Thyroid gland (tissue), 4 donors: ENCODE data around the gene ZP3. TPM values are rescaled to one million over a fixed set of nuclear protein-coding genes. Genes with fewer than 3 reads are reported as not detected.

Source experiments
- DNase-seq, 2 donors: peaks; one replicate each; pipeline ENCODE4 v3.0.0-alpha.2; 2019
- H3K27ac ChIP-seq, 3 donors: fragments of 200-600 bp; sonication (generic); 1 replicate in 2 of 3; 2 replicates in 1 of 3; pipeline ENCODE4 v1.5.1; 2016 to 2019; ENCODE audit warnings: mild to moderate bottlenecking in 1 of 3, moderate library complexity in 1 of 3
- H3K27me3 ChIP-seq: fragments of 200-600 bp; sonication (generic); one replicate; pipeline ENCODE4 v1.5.1; 2019
- H3K36me3 ChIP-seq, 2 donors: fragments of 200-600 bp; sonication (generic); one replicate each; pipeline ENCODE4 v1.5.1; 2016 to 2019
- H3K4me1 ChIP-seq, 2 donors: fragments of 200-600 bp; sonication (generic); one replicate each; pipeline ENCODE4 v1.5.1; 2017 to 2019
- H3K4me3 ChIP-seq, 3 donors: fragments of 200-600 bp; sonication (generic); replicated peaks in 1 of 3; 1 replicate in 2 of 3; 2 replicates in 1 of 3; pipeline ENCODE4 v1.5.1; 2016; ENCODE audit warnings: mild to moderate bottlenecking in 1 of 3
- H3K9me3 ChIP-seq: fragments of 200-600 bp; sonication (generic); one replicate; pipeline ENCODE4 v1.5.1; 2017
- POLR2A ChIP-seq, 2 donors: fragments of 450-650 bp; IDR thresholded peaks; one replicate each; pipeline ENCODE4 v1.6.1; 2017; ENCODE audit warnings: antibody characterized with exemption in 2 of 2, mild to moderate bottlenecking in 2 of 2, moderate library complexity in 1 of 2
- WGBS, 2 donors: methylation state at CpG; one replicate each; pipeline ENCODE4 v1.1.5; 2017; 5-methylcytosine and 5-hydroxymethylcytosine counted together
- intact Hi-C: fragments of 100-400 bp; cut with DNase I; formaldehyde crosslinking; loops from one replicate; pipeline ENCODE4 v1.15.1; 2023
- total RNA-seq, 4 donors: library from RNA; depleted of rRNA; stranded (reverse); fragments of >200 nt; gene quantifications; one replicate each; pipeline ENCODE4 v1.2.3, GENCODE V29; 2016
- TF ChIP-seq, protein P1 (sequence below), 6 experiments: fragments of 200-600 bp in 3 of 6; fragments of 450-650 bp in 3 of 6; sonication (generic) in 3 of 6; IDR thresholded peaks; one replicate each; pipeline ENCODE4 v1.5.1; 2016 to 2019; ENCODE audit warnings: antibody characterized with exemption in 6 of 6, mild to moderate bottlenecking in 2 of 6, inconsistent platforms in 1 of 6, moderate library complexity in 1 of 6

ZP3 gene
- total RNA-seq = 1 to 10 TPM in 1 of 4 donors, under 1 TPM in 2, not detected in 1; 0.39 to 1.0 (median 0.94) TPM

DNA sequence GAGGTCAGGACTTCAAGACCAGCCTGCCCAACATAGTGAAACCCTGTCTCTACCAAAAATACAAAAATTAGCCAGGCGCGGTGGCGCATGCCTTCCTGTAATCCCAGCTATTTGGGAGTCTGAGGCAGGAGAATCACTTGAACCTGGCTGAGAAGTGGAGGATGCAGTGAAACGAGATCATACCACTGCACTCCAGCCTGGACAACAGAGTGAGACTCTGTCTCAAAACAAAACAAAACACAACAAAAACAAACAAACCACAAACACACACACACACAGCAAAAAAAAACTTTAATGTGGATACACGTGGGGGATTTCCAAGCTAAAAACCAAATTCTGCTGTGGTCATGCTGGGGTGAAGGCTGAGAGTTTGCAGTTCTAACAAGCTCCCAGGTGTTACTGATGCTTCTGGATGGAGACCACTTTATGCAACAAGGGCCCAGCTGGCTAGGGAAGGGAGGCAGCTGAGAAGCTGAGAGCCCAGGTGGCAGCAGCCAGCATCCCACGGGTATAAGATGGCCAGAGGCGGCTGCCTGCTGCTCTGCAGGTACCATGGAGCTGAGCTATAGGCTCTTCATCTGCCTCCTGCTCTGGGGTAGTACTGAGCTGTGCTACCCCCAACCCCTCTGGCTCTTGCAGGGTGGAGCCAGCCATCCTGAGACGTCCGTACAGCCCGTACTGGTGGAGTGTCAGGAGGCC is at the start of gene ZP3:
Gene ZP3, plus strand, starts transcription at position 538 of the 699 bp plus-strand sequence. Its CDS starts 15 bp downstream, at position 553.
- intact Hi-C loops = no loop called here
- WGBS, 2 donors = 83 to 85% methylated on average over 8 to 10 of the region's 10 CpGs

DNA sequence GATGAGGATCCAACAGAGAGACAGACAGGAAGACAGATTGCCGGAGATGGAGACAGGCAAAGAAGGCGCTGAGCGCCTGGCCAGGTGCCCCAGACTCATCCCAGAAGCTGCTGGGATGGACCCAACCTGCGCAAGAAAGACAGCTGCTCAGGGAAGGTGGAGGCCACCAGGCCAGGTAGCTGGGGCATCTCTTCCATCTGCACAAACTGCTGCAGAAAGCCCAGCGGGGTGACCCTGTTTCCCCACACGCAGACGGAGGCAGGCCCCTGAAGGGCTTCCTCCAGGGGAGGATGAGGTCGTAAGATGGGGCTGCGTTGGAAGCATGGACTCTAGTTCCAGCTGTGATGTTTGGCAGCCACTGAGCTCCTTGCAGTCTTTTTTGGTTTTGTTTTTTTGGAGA is 49.5 kb upstream of the ZP3 start:
- Histone ChIP-seq H3K4me1 (peaks cover 15 to 25% of the 10 kb centered on the region in 2 donors), H3K27me3 (no peaks in the 10 kb centered on the region), H3K4me3 (no peak overlapping the region), H3K36me3 (no peaks in the 10 kb centered on the region), H3K27ac (no peak overlapping the region), H3K9me3 (no peaks in the 10 kb centered on the region)
- TF ChIP-seq, protein P1, sequence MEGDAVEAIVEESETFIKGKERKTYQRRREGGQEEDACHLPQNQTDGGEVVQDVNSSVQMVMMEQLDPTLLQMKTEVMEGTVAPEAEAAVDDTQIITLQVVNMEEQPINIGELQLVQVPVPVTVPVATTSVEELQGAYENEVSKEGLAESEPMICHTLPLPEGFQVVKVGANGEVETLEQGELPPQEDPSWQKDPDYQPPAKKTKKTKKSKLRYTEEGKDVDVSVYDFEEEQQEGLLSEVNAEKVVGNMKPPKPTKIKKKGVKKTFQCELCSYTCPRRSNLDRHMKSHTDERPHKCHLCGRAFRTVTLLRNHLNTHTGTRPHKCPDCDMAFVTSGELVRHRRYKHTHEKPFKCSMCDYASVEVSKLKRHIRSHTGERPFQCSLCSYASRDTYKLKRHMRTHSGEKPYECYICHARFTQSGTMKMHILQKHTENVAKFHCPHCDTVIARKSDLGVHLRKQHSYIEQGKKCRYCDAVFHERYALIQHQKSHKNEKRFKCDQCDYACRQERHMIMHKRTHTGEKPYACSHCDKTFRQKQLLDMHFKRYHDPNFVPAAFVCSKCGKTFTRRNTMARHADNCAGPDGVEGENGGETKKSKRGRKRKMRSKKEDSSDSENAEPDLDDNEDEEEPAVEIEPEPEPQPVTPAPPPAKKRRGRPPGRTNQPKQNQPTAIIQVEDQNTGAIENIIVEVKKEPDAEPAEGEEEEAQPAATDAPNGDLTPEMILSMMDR (IDR thresholded peaks at IDR 0.05) = no peak
- TF ChIP-seq POLR2A (IDR thresholded peaks at IDR 0.05) = no peak
- intact Hi-C loops = no loop called here
- 88 to 90% methylated on average over 9 of the region's 9 CpGs for WGBS, 2 donors
- no peak for DNase-seq

More for the DNA sequence above, at the start of gene ZP3:
- TF ChIP-seq, protein P1 (IDR thresholded peaks at IDR 0.05) = no peak
- no peak for TF ChIP-seq POLR2A (IDR thresholded peaks at IDR 0.05)
- Histone ChIP-seq H3K36me3 (no peaks in the 10 kb centered on the region), H3K4me3 (no peak within 1 kb of the TSS), H3K9me3 (no peaks in the 10 kb centered on the region), H3K27ac (no peak within 1 kb of the TSS), H3K4me1 (peaks cover 4 to 11% of the 10 kb centered on the region in 2 donors), H3K27me3 (no peaks in the 10 kb centered on the region)
- DNase-seq = no peak

DNA sequence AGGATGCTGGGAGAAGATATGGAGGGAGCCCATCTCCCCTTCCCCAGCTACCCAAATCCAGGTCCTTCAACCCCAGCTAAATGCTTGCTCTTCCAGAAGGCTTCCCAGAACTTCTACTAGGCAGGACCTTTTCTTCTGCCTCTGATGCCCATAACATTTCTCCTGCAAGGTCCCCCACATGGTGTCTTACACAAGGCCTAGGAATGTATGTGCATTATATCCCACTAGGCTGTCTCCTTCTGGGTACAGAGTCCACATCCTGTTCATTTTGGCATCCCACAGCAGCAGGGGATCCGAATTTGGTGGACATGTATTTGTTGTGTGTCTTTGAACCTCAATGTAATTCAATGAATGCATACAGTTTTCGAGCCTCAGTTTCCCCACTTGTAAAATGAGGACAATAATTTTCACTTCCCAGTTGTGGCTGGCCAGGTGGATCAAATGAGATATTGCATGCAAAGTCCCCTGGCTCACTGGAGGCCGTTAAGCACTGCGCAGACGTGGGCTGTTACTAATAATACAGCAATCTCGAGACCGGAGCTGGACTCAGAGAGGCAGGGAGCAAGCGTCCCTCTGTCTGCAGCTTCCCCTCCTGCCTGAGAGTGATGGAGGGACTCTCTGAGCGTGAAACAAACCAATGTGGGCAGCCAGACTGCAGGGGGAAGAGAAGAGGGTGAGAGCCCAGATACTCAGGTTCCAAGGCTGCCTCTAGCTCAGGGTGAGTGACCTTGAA is 47.4 kb upstream of the ZP3 start:
- WGBS, 2 donors = 69 to 75% methylated on average over 9 of the region's 9 CpGs
- Histone ChIP-seq H3K27ac (no peak overlapping the region), H3K4me1 (peaks cover 23 to 35% of the 10 kb centered on the region in 2 donors), H3K4me3 (no peak overlapping the region), H3K36me3 (no peaks in the 10 kb centered on the region), H3K9me3 (no peaks in the 10 kb centered on the region), H3K27me3 (no peaks in the 10 kb centered on the region)
- intact Hi-C loops = no loop called here
- TF ChIP-seq, protein P1 (IDR thresholded peaks at IDR 0.05) = no peak
- no peak for TF ChIP-seq POLR2A (IDR thresholded peaks at IDR 0.05)
- DNase-seq = no peak

DNA sequence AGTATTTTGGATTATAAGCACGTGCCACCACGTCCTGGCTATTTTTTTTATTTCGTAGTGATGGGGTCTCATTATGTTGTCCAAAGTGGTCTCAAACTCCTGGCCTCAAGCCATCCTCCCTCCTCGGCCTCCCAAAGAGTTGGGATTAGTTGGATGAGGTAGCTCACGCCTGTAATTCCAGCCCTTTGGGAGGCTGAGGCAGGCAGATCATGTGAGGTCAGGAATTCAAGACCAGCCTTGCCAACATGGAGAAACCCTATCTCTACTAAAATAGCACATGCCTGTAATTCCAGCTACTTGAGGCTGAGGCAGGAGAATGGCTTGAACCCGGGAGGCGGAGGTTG is 44.2 kb upstream of the ZP3 start:
- Histone ChIP-seq H3K9me3 (no peaks in the 10 kb centered on the region), H3K4me1 (peaks cover 13 to 23% of the 10 kb centered on the region in 2 donors), H3K36me3 (no peaks in the 10 kb centered on the region), H3K27me3 (no peaks in the 10 kb centered on the region), H3K27ac (peak overlapping the region; percentile 84 to 93 (median 93)), H3K4me3 (peak overlapping the region in 1 of 3 donors; percentile 18)
- peak in 1 of 2 donors; percentile 20 for DNase-seq
- 56 to 60% methylated on average over 7 of the region's 7 CpGs for WGBS, 2 donors
- intact Hi-C loops = no loop called here
- TF ChIP-seq, protein P1 (IDR thresholded peaks at IDR 0.05) = no peak
- TF ChIP-seq POLR2A (IDR thresholded peaks at IDR 0.05) = peak in 1 of 2 donors; percentile 15

DNA sequence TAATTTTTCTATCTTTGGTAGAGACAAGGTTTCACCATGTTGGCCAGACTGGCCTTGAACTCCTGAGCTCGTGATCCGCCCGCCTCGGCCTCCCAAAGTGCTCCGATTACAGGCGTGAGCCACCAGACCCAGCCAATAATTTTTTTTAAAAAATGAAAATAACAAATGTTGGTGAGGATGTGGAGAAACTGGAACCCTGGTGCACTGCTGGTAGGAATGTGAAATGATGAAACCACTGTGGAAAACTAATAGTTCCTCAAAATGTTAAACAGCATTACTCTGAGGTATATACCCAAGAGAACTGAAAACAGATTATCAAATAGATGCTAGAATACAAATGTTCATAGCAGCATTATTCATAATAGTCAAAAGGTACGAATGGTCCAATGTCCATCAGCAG is 42.9 kb upstream of the ZP3 start:
- no peaks in the 10 kb centered on the region for H3K27me3 ChIP-seq
- H3K9me3 ChIP-seq = no peaks in the 10 kb centered on the region
- H3K27ac ChIP-seq = no peak overlapping the region
- DNase-seq = no peak
- H3K4me1 ChIP-seq = peaks cover 13 to 23% of the 10 kb centered on the region in 2 donors
- intact Hi-C loops = no loop called here
- H3K4me3 ChIP-seq = no peak overlapping the region
- no peaks in the 10 kb centered on the region for H3K36me3 ChIP-seq
- WGBS, 2 donors = 95 to 97% methylated on average over 7 of the region's 7 CpGs
- TF ChIP-seq, protein P1 (IDR thresholded peaks at IDR 0.05) = no peak
- no peak for TF ChIP-seq POLR2A (IDR thresholded peaks at IDR 0.05)
